ENCODE measurements around the gene COQ4. TPM values are rescaled to one million over a fixed set of nuclear protein-coding genes. Genes with fewer than 3 reads are reported as not detected.
"Not testable (repeated sequence)": the region's sequence is repeated elsewhere in the genome, so short reads cannot be mapped to it uniquely, and the experiment has no call there.

COQ4 gene
- total RNA-seq, 1 experiment from 2014 or later = 62.8 TPM

DNA sequence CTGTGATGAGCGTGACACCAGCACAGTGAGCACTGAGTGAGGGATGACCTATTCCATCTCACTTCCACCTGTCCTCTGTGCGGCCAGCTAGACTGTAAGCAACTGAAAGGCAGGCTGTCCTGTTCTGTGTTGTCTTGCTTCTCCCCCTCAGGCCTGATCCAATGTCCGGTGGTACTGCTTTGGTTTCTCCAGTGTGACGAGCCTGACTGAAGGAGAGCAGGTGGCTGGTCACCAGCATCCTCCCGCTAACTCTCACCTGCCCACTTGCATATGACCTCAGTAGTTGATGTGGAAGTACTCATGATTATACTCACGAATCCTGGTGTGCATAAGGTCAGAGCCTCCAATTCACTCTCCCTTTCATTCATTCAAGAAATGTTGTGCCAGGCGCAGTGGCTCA lies 15.3 kb downstream of the COQ4 start:
- no peak overlapping the region for H3K4me3 ChIP-seq (ENCODE audit: low read depth, low read length, poor library complexity, severe bottlenecking)

DNA sequence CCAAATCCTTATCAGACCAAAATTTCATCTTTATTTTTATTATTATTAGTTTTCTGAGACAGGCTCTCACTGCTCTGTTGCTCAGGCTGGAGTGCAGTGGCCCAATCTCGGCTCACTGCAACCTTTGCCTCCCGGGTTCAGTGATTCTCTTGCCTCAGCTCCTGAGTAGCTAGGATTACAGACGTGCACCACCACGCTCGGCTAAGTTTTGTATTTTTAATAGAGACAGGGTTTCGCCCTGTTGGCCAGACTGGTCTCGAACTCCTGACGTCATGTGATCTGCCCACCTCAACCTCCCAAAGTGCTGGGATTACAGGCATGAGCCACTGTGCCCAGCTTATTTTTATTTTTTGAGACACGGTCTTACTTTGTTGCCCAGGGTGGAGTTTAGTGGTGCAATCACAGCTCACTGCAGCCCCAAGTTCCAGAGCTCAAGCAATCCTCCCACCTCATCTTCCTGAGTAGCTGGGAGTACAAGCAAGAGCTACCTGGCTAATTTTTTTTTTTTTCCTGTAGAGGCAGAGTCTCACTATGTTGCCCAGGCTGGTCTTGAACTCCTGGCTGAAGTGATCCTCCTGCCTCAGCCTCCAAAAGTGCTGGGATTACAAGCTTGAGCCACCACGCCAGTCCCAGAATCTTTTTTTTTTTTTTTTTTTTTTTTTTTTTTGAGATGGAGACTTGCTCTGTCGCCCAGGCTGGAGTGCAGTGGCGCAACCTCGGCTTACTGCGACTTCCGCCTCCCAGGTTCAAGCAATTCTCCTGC lies 16.4 kb downstream of the COQ4 start:
- not testable (repeated sequence) for H3K4me3 ChIP-seq (ENCODE audit: low read depth, low read length, poor library complexity, severe bottlenecking)

More for the DNA sequence above, 15.3 kb downstream of the COQ4 start:
- ChIA-PET CTCF (no interaction called here), POLR2A (ENCODE audit: low non-redundant PET) (no interaction called here)
- intact Hi-C loops (cut with micrococcal nuclease; ENCODE audit: unreplicated experiment) = no loop called here
- H3K9me3 ChIP-seq (ENCODE audit: low read depth, low read length, poor library complexity, severe bottlenecking) = no peaks in the 10 kb centered on the region
- peaks cover under 1% of the 10 kb centered on the region for H3K36me3 ChIP-seq (ENCODE audit: insufficient read depth, low read length, poor library complexity, severe bottlenecking)
- no peaks in the 10 kb centered on the region for H3K27me3 ChIP-seq (replicated peaks; ENCODE audit: insufficient read depth, low read depth, low read length, poor library complexity)
- peaks cover 5% of the 10 kb centered on the region for H3K4me1 ChIP-seq (ENCODE audit: insufficient read depth, low read length, poor library complexity, severe bottlenecking)
- H3K27ac ChIP-seq (ENCODE audit: low read depth, low read length, poor library complexity, severe bottlenecking) = no peak overlapping the region
- BruUV-seq (replicated peaks) = no TSS peak
- DNase-seq (ENCODE audit: low spot score) = no peak
- TF ChIP-seq, protein P1, sequence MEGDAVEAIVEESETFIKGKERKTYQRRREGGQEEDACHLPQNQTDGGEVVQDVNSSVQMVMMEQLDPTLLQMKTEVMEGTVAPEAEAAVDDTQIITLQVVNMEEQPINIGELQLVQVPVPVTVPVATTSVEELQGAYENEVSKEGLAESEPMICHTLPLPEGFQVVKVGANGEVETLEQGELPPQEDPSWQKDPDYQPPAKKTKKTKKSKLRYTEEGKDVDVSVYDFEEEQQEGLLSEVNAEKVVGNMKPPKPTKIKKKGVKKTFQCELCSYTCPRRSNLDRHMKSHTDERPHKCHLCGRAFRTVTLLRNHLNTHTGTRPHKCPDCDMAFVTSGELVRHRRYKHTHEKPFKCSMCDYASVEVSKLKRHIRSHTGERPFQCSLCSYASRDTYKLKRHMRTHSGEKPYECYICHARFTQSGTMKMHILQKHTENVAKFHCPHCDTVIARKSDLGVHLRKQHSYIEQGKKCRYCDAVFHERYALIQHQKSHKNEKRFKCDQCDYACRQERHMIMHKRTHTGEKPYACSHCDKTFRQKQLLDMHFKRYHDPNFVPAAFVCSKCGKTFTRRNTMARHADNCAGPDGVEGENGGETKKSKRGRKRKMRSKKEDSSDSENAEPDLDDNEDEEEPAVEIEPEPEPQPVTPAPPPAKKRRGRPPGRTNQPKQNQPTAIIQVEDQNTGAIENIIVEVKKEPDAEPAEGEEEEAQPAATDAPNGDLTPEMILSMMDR (conservative IDR thresholded peaks at IDR 0.05; ENCODE audit: low read depth, low read length) = no peak

DNA sequence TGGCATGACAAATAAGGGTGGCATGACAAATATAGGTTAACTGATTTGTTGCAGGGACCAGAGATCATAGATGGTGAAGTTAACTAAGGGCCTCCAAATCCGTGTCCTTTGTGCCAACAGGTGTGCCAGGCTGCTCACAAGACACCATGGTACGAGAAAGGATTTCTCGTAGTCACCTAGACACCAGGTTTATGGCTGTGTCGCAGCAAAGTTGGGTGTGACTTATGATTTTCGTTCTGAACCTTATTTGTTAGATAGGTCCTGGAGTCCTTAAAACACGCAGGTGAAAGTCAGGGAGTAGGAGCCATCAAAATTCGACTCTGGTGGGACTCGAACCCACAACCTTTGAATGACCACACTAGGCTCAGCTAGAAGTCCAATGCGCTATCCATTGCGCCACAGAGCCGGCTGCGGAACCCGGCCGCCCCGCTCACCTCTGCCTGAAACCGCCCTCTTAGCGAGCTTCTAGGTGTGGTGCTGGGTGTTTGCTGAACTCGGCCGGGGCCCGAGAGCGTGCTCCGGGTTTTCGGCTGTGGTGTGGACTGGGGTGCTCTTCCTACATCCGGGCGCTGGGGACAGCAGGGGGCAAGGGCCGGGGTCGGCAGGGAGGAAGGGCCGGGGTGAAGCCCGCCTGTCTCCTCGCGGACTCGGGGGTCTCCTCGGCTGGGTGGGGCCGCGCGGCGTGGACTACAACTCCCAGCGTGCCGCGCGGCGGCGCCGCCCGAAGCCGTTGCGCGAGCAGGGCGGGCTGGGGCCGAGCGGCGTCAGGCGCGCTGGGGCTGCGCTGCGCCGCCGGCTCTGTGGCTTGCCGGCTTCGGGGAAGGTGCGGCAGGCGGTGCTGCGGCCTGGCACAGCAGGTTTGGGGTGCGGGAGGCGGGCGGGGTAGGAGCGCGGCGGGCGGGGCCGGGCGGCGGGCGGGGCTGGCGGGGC lies 17.4 kb downstream of the COQ4 start, which contains the start of gene SLC27A4:
SLC27A4 (plus strand) TSS at position 767 of the 930 bp plus-strand sequence. CDS start 2,606 bp downstream, outside the sequence.
- BruUV-seq (replicated peaks) = no TSS peak
- POLR2A ChIA-PET (ENCODE audit: low non-redundant PET) = no interaction called here

More for the DNA sequence above, 16.4 kb downstream of the COQ4 start:
- CTCF ChIA-PET = interaction anchor here (0.6 kb wide), 1 partner anchor 179 kb away, joined by 3 read pairs; no protein-coding TSS in a partner anchor
- H3K9me3 ChIP-seq (ENCODE audit: low read depth, low read length, poor library complexity, severe bottlenecking); H3K27ac ChIP-seq (ENCODE audit: low read depth, low read length, poor library complexity, severe bottlenecking); DNase-seq (ENCODE audit: low spot score); H3K4me1 ChIP-seq (ENCODE audit: insufficient read depth, low read length, poor library complexity, severe bottlenecking); BruUV-seq (replicated peaks); H3K36me3 ChIP-seq (ENCODE audit: insufficient read depth, low read length, poor library complexity, severe bottlenecking); intact Hi-C loops (cut with micrococcal nuclease; ENCODE audit: unreplicated experiment); POLR2A ChIA-PET (ENCODE audit: low non-redundant PET); H3K27me3 ChIP-seq (replicated peaks; ENCODE audit: insufficient read depth, low read depth, low read length, poor library complexity): not testable (repeated sequence)

More for the DNA sequence above, 17.4 kb downstream of the COQ4 start, which contains the start of gene SLC27A4:
- DNase-seq (ENCODE audit: low spot score) = peak; percentile 90
- TF ChIP-seq EZH2 (IDR thresholded peaks at IDR 0.05; ENCODE audit: borderline replicate concordance, low read depth, low read length, poor library complexity, severe bottlenecking) = no peak
- TF ChIP-seq, protein P1 (conservative IDR thresholded peaks at IDR 0.05; ENCODE audit: low read depth, low read length) = no peak
- Histone ChIP-seq H3K27ac (ENCODE audit: low read depth, low read length, poor library complexity, severe bottlenecking) (peak within 1 kb of the TSS; percentile 67), H3K9me3 (ENCODE audit: low read depth, low read length, poor library complexity, severe bottlenecking) (no peaks in the 10 kb centered on the region), H3K36me3 (ENCODE audit: insufficient read depth, low read length, poor library complexity, severe bottlenecking) (peaks cover 13% of the 10 kb centered on the region), H3K4me3 (ENCODE audit: low read depth, low read length, poor library complexity, severe bottlenecking) (peak within 1 kb of the TSS; percentile 92), H3K4me1 (ENCODE audit: insufficient read depth, low read length, poor library complexity, severe bottlenecking) (peaks cover 5% of the 10 kb centered on the region), H3K27me3 (replicated peaks; ENCODE audit: insufficient read depth, low read depth, low read length, poor library complexity) (no peaks in the 10 kb centered on the region)
- intact Hi-C loops (cut with micrococcal nuclease; ENCODE audit: unreplicated experiment) = loop anchor here (2.0 kb wide), 1 partner anchor 45 kb away; no protein-coding TSS in a partner anchor
- CTCF ChIA-PET = no interaction called here
